Testis (tissue), 3 donors: Measurements from ENCODE around the gene PPA2. TPM values are rescaled to one million over a fixed set of nuclear protein-coding genes. Genes with fewer than 3 reads are reported as not detected.

ENCODE experiments used
- DNase-seq: peaks from one replicate; pipeline ENCODE4 v3.0.0-alpha.2; 2019
- H3K27ac ChIP-seq, 2 donors: fragments of 200-600 bp; sonication (generic); one replicate each; pipeline ENCODE4 v1.5.1; 2019
- H3K27me3 ChIP-seq: fragments of 200-600 bp; sonication (generic); one replicate; pipeline ENCODE4 v1.5.1; 2019
- H3K36me3 ChIP-seq: fragments of 200-600 bp; sonication (generic); one replicate; pipeline ENCODE4 v1.5.1; 2017; ENCODE audit warnings: low read depth; ENCODE audit errors: missing control alignments
- H3K4me1 ChIP-seq: fragments of 200-600 bp; sonication (generic); one replicate; pipeline ENCODE4 v1.5.1; 2019
- H3K4me3 ChIP-seq, 2 donors: fragments of 200-600 bp; sonication (generic); one replicate each; pipeline ENCODE4 v1.5.1; 2017 to 2019
- H3K9me3 ChIP-seq: fragments of 200-600 bp; sonication (generic); one replicate; pipeline ENCODE4 v1.5.1; 2017
- POLR2A ChIP-seq: fragments of 450-650 bp; IDR thresholded peaks from one replicate; pipeline ENCODE4 v1.6.1; 2017; ENCODE audit warnings: antibody characterized with exemption, mild to moderate bottlenecking, moderate library complexity
- WGBS, 2 donors: methylation state at CpG; one replicate each; pipeline ENCODE4 v1.1.5; 2018; 5-methylcytosine and 5-hydroxymethylcytosine counted together
- intact Hi-C: fragments of 100-400 bp; cut with DNase I; formaldehyde crosslinking; loops from one replicate; pipeline ENCODE4 v1.15.1; 2023; ENCODE audit warnings: low total_unique reads
- polyA plus RNA-seq: library from polyadenylated mRNA; stranded (reverse); fragments of 350-450 nt; fragmentation: Illumina TruSeq; extraction: RNeasy Lipid Tissue Mini Kit (QIAGEN cat#74804); gene quantifications from one replicate; pipeline ENCODE4 v1.2.3, GENCODE V29; 2014; ENCODE audit warnings: low read depth, low replicate concordance; ENCODE audit not compliant: insufficient read depth
- total RNA-seq, 2 donors: library from RNA; depleted of rRNA; stranded (reverse); fragments of >200 nt; gene quantifications; one replicate each; pipeline ENCODE4 v1.2.3, GENCODE V29; 2016
- TF ChIP-seq, protein P1 (sequence below), 3 experiments: fragments of 450-650 bp in 2 of 3; fragments of 200-600 bp in 1 of 3; sonication (generic) in 1 of 3; IDR thresholded peaks; one replicate each; pipeline ENCODE4 v1.5.1; 2016 to 2019; ENCODE audit warnings: antibody characterized with exemption in 3 of 3, mild to moderate bottlenecking in 2 of 3, moderate library complexity in 1 of 3

PPA2 gene
- total and polyA plus RNA-seq, 3 donors from 2014 or later: 40.6 to 71.3 (median 48.1) TPM

GRCh38 chr4:105430811-105431210 lies 43.1 kb downstream of the PPA2 start:
- WGBS, 2 donors: 15 to 35% methylated on average over 1 of the region's 1 CpG
- no peak for TF ChIP-seq POLR2A
- TF ChIP-seq, protein P1, sequence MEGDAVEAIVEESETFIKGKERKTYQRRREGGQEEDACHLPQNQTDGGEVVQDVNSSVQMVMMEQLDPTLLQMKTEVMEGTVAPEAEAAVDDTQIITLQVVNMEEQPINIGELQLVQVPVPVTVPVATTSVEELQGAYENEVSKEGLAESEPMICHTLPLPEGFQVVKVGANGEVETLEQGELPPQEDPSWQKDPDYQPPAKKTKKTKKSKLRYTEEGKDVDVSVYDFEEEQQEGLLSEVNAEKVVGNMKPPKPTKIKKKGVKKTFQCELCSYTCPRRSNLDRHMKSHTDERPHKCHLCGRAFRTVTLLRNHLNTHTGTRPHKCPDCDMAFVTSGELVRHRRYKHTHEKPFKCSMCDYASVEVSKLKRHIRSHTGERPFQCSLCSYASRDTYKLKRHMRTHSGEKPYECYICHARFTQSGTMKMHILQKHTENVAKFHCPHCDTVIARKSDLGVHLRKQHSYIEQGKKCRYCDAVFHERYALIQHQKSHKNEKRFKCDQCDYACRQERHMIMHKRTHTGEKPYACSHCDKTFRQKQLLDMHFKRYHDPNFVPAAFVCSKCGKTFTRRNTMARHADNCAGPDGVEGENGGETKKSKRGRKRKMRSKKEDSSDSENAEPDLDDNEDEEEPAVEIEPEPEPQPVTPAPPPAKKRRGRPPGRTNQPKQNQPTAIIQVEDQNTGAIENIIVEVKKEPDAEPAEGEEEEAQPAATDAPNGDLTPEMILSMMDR (IDR thresholded peaks at IDR 0.05): no peak
- Histone ChIP-seq H3K4me3 (no peak overlapping the region), H3K27ac (no peak overlapping the region), H3K9me3 (no peaks in the 10 kb centered on the region), H3K36me3 (no peaks in the 10 kb centered on the region), H3K4me1 (no peaks in the 10 kb centered on the region), H3K27me3 (no peaks in the 10 kb centered on the region)
- DNase-seq: no peak
- intact Hi-C loops: no loop called here

DNA sequence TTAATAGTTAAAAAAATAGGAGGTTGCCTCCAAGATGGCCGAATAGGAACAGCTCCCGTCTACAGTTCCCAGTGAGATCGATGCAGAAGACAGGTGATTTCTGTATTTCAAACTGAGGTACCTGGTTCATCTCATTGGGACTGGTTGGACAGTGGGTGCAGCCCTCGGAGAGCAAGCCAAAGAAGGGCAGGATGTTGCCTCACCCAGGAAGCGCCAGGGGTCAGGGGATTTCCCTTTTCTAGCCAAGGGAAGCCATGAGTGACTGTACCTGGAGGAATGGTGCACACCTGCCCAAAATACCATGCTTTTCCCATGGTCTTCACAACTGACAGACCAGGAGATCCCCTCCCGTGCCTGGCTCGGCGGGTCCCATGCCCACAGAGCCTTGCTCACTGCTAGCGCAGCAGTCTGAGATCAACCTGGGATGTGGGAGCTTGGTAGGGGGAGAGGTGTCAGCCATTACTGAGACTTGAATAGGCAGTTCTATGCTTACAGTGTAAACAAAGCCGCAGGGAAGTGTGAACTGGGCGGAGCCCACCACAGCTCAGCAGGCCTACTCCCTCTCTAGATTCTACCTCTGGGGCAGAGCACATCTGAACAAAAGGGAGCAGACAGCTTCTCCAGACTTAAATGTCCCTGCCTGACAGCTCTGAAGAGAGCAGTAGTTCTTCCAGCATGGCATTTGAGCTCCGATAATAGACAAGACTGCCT lies 47.5 kb downstream of the PPA2 start:
- Histone ChIP-seq H3K27ac (no peak overlapping the region), H3K36me3 (no peaks in the 10 kb centered on the region), H3K4me3 (no peak overlapping the region), H3K27me3 (no peaks in the 10 kb centered on the region), H3K9me3 (no peaks in the 10 kb centered on the region), H3K4me1 (no peaks in the 10 kb centered on the region)
- WGBS, 2 donors: 88 to 89% methylated on average over 7 to 12 of the region's 12 CpGs
- no peak for DNase-seq
- intact Hi-C loops: no loop called here
- TF ChIP-seq, protein P1 (IDR thresholded peaks at IDR 0.05): no peak

- DNase-seq: no peak
- no peaks in the 10 kb centered on the region for H3K4me1 ChIP-seq
- no peak overlapping the region for H3K4me3 ChIP-seq
- no peaks in the 10 kb centered on the region for H3K27me3 ChIP-seq
- no peak for TF ChIP-seq POLR2A
- TF ChIP-seq, protein P1 (IDR thresholded peaks at IDR 0.05): no peak
- H3K36me3 ChIP-seq: no peaks in the 10 kb centered on the region
- 65 to 80% methylated on average over 3 of the region's 3 CpGs for WGBS, 2 donors
- intact Hi-C loops: no loop called here
- no peak overlapping the region for H3K27ac ChIP-seq
- H3K9me3 ChIP-seq: no peaks in the 10 kb centered on the region
Observed at GRCh38 chr4:105422207-105422920, 51.5 kb downstream of the PPA2 start.

- Histone ChIP-seq H3K4me1 (no peaks in the 10 kb centered on the region), H3K9me3 (no peaks in the 10 kb centered on the region), H3K27ac (no peak overlapping the region), H3K4me3 (no peak overlapping the region), H3K36me3 (no peaks in the 10 kb centered on the region), H3K27me3 (no peaks in the 10 kb centered on the region)
- no peak for TF ChIP-seq POLR2A
- TF ChIP-seq, protein P1 (IDR thresholded peaks at IDR 0.05): no peak
- no peak for DNase-seq
- 86 to 90% methylated on average over 5 of the region's 5 CpGs for WGBS, 2 donors
- intact Hi-C loops: no loop called here
Observed at GRCh38 chr4:105417624-105418023, 56.2 kb downstream of the PPA2 start.
